ENCODE results near the gene RAPH1.

DNA sequence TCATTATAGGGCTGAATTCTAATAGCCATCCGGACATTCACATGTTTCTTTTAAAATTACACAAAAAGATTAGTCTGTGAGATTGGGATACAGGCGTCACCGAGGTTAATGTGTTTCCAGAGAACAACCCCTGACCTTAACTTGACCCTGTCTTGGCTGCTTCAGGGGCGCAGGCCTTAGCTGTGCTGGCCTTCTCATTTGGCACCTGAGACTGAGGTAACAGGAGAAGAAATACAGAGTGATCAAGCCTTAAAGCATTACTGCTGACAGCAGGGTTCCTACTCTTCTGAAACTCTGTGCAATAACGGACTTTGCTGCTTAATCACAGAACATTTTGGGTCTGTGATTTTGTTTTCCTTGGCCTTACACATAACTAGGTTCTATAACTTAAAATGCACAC lies 92.6 kb downstream of the RAPH1 start:
- TF ChIP-seq, protein P1, sequence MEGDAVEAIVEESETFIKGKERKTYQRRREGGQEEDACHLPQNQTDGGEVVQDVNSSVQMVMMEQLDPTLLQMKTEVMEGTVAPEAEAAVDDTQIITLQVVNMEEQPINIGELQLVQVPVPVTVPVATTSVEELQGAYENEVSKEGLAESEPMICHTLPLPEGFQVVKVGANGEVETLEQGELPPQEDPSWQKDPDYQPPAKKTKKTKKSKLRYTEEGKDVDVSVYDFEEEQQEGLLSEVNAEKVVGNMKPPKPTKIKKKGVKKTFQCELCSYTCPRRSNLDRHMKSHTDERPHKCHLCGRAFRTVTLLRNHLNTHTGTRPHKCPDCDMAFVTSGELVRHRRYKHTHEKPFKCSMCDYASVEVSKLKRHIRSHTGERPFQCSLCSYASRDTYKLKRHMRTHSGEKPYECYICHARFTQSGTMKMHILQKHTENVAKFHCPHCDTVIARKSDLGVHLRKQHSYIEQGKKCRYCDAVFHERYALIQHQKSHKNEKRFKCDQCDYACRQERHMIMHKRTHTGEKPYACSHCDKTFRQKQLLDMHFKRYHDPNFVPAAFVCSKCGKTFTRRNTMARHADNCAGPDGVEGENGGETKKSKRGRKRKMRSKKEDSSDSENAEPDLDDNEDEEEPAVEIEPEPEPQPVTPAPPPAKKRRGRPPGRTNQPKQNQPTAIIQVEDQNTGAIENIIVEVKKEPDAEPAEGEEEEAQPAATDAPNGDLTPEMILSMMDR (IDR thresholded peaks at IDR 0.05; ENCODE audit: poor library complexity): no peak
- no peak for TF ChIP-seq EZH2 (IDR thresholded peaks at IDR 0.05; ENCODE audit: borderline replicate concordance)

Measured in hepatocyte (in vitro differentiated cells).